Esophagus mucosa (tissue), 1 donor: Measurements from ENCODE around the gene MEI1. TPM values are rescaled to one million over a fixed set of nuclear protein-coding genes. Genes with fewer than 3 reads are reported as not detected.
A peak's percentile ranks its signal among the peaks of the same experiment; 100 is the strongest.
"Not testable (repeated sequence)": the region's sequence is repeated elsewhere in the genome, so short reads cannot be mapped to it uniquely, and the experiment has no call there.

Experiments
- ATAC-seq: fragments of 200-7000 bp; cut with Tn5 transposase; one replicate; pipeline ENCODE4 v1.9.1; 2020
- total RNA-seq: library from RNA; stranded (reverse); gene quantifications from one replicate; pipeline ENCODE4 v1.2.4, GENCODE V29; 2023
- donor health status: DM: yes; HTN: yes; CAD: no.

MEI1 gene
- total RNA-seq, 1 donor from 2014 or later = 1.3 TPM

- no peak for ATAC-seq
Measured at GRCh38 chr22:41825376-41825775, 126.1 kb downstream of the MEI1 start.

- ATAC-seq = no peak
Measured at GRCh38 chr22:41826021-41826420, 126.7 kb downstream of the MEI1 start.

GRCh38 chr22:41826430-41827383 is 127.4 kb downstream of the MEI1 start:
- no peak for ATAC-seq

GRCh38 chr22:41827671-41828070 is 128.4 kb downstream of the MEI1 start:
- ATAC-seq = no peak

GRCh38 chr22:41828516-41828915 is 129.2 kb downstream of the MEI1 start:
- no peak for ATAC-seq

- no peak for ATAC-seq
Measured at GRCh38 chr22:41830174-41830573, 130.9 kb downstream of the MEI1 start.

- no peak for ATAC-seq
Measured at GRCh38 chr22:41831383-41831782, 132.1 kb downstream of the MEI1 start.

GRCh38 chr22:41831828-41832552 is 132.7 kb downstream of the MEI1 start:
- ATAC-seq = no peak

GRCh38 chr22:41832553-41833368 is 133.5 kb downstream of the MEI1 start, which contains the start of gene SREBF2:
TSS of gene SREBF2 (plus strand) at chr22:41833105. CDS start at chr22:41833271, 166 bp downstream.
- ATAC-seq = peak; percentile 96

- peak; percentile 32 for ATAC-seq
Measured at GRCh38 chr22:41833369-41834004, 134.2 kb downstream of the MEI1 start.

- no peak for ATAC-seq
Measured at GRCh38 chr22:41834005-41834944, 135.0 kb downstream of the MEI1 start.

GRCh38 chr22:41835462-41835861 is 136.2 kb downstream of the MEI1 start:
- ATAC-seq = not testable (repeated sequence)

- no peak for ATAC-seq
Measured at GRCh38 chr22:41836551-41836950, 137.2 kb downstream of the MEI1 start.

- peak; percentile 92 for ATAC-seq
Measured at GRCh38 chr22:41838842-41839618, 139.7 kb downstream of the MEI1 start.

GRCh38 chr22:41840216-41840615 is 140.9 kb downstream of the MEI1 start:
- ATAC-seq = no peak

GRCh38 chr22:41841085-41841712 is 141.9 kb downstream of the MEI1 start:
- peak; percentile 17 for ATAC-seq

GRCh38 chr22:41842996-41843970 is 144.0 kb downstream of the MEI1 start:
- ATAC-seq = peak; percentile 6

GRCh38 chr22:41844036-41844435 is 144.7 kb downstream of the MEI1 start:
- no peak for ATAC-seq
